Esophagus squamous epithelium (tissue), 4 donors: Measurements from ENCODE around the gene C12orf43.

Source experiments
- POLR2A ChIP-seq, 4 donors: fragments of 450-650 bp; IDR thresholded peaks; one replicate each; pipeline ENCODE4 v1.6.1; 2017; ENCODE audit warnings: antibody characterized with exemption in 4 of 4, mild to moderate bottlenecking in 4 of 4, moderate library complexity in 3 of 4
- TF ChIP-seq, protein P1 (sequence below), 6 experiments: fragments of 450-650 bp in 4 of 6; fragments of 200-600 bp in 2 of 6; sonication (generic) in 2 of 6; IDR thresholded peaks; one replicate each; pipeline ENCODE4 v1.5.1; 2016 to 2019; ENCODE audit warnings: antibody characterized with exemption in 6 of 6, mild to moderate bottlenecking in 4 of 6, moderate library complexity in 4 of 6

DNA sequence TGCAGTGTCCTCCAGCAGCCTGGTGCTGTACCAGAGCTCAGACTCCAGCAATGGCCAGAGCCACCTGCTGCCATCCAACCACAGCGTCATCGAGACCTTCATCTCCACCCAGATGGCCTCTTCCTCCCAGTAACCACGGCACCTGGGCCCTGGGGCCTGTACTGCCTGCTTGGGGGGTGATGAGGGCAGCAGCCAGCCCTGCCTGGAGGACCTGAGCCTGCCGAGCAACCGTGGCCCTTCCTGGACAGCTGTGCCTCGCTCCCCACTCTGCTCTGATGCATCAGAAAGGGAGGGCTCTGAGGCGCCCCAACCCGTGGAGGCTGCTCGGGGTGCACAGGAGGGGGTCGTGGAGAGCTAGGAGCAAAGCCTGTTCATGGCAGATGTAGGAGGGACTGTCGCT, 15.2 kb downstream of the C12orf43 start:
- TF ChIP-seq, protein P1, sequence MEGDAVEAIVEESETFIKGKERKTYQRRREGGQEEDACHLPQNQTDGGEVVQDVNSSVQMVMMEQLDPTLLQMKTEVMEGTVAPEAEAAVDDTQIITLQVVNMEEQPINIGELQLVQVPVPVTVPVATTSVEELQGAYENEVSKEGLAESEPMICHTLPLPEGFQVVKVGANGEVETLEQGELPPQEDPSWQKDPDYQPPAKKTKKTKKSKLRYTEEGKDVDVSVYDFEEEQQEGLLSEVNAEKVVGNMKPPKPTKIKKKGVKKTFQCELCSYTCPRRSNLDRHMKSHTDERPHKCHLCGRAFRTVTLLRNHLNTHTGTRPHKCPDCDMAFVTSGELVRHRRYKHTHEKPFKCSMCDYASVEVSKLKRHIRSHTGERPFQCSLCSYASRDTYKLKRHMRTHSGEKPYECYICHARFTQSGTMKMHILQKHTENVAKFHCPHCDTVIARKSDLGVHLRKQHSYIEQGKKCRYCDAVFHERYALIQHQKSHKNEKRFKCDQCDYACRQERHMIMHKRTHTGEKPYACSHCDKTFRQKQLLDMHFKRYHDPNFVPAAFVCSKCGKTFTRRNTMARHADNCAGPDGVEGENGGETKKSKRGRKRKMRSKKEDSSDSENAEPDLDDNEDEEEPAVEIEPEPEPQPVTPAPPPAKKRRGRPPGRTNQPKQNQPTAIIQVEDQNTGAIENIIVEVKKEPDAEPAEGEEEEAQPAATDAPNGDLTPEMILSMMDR (IDR thresholded peaks at IDR 0.05): no peak
- TF ChIP-seq POLR2A (IDR thresholded peaks at IDR 0.05): no peak
